CD4-positive, alpha-beta T cell treated with Interleukin-15 for 1 hour (primary cell): ENCODE data around the gene DUS4L.

Experiments used
- DNase-seq: peaks from one replicate; pipeline ENCODE4 v3.0.0-alpha.2; 2020

DUS4L gene

GRCh38 chr7:107615910-107616680 is 52.3 kb downstream of the DUS4L start:
- no peak for DNase-seq

GRCh38 chr7:107622429-107622828 is 58.7 kb downstream of the DUS4L start:
- no peak for DNase-seq

- no peak for DNase-seq
Measured at GRCh38 chr7:107622894-107623293, 59.1 kb downstream of the DUS4L start.

- DNase-seq: no peak
Measured at GRCh38 chr7:107627002-107627401, 63.2 kb downstream of the DUS4L start.
